KOPT-K1 (cell line): Measurements from ENCODE around the gene ESYT2.
A peak's percentile ranks its signal among the peaks of the same experiment; 100 is the strongest.
"Not testable (repeated sequence)": the region's sequence is repeated elsewhere in the genome, so short reads cannot be mapped to it uniquely, and the experiment has no call there.

Experiments used
- H3K27ac ChIP-seq: fragments of 200-600 bp; sonication (generic); 2 replicates; pipeline ENCODE4 v1.5.1; 2016; ENCODE audit warnings: antibody characterized with exemption, mild to moderate bottlenecking, low read depth, low read length; ENCODE audit not compliant: poor library complexity, severe bottlenecking
- H3K36me3 ChIP-seq: fragments of 200-600 bp; sonication (generic); 2 replicates; pipeline ENCODE4 v1.5.1; 2017; ENCODE audit warnings: antibody characterized with exemption, mild to moderate bottlenecking, low read length, moderate library complexity; ENCODE audit not compliant: insufficient read depth
- H3K9me3 ChIP-seq: fragments of 200-600 bp; sonication (generic); 2 replicates; pipeline ENCODE4 v1.5.1; 2017; ENCODE audit warnings: antibody characterized with exemption, low read length, mild to moderate bottlenecking; ENCODE audit not compliant: insufficient read depth, poor library complexity, severe bottlenecking

The ESYT2 gene, protein sequence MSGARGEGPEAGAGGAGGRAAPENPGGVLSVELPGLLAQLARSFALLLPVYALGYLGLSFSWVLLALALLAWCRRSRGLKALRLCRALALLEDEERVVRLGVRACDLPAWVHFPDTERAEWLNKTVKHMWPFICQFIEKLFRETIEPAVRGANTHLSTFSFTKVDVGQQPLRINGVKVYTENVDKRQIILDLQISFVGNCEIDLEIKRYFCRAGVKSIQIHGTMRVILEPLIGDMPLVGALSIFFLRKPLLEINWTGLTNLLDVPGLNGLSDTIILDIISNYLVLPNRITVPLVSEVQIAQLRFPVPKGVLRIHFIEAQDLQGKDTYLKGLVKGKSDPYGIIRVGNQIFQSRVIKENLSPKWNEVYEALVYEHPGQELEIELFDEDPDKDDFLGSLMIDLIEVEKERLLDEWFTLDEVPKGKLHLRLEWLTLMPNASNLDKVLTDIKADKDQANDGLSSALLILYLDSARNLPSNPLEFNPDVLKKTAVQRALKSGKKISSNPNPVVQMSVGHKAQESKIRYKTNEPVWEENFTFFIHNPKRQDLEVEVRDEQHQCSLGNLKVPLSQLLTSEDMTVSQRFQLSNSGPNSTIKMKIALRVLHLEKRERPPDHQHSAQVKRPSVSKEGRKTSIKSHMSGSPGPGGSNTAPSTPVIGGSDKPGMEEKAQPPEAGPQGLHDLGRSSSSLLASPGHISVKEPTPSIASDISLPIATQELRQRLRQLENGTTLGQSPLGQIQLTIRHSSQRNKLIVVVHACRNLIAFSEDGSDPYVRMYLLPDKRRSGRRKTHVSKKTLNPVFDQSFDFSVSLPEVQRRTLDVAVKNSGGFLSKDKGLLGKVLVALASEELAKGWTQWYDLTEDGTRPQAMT

DNA sequence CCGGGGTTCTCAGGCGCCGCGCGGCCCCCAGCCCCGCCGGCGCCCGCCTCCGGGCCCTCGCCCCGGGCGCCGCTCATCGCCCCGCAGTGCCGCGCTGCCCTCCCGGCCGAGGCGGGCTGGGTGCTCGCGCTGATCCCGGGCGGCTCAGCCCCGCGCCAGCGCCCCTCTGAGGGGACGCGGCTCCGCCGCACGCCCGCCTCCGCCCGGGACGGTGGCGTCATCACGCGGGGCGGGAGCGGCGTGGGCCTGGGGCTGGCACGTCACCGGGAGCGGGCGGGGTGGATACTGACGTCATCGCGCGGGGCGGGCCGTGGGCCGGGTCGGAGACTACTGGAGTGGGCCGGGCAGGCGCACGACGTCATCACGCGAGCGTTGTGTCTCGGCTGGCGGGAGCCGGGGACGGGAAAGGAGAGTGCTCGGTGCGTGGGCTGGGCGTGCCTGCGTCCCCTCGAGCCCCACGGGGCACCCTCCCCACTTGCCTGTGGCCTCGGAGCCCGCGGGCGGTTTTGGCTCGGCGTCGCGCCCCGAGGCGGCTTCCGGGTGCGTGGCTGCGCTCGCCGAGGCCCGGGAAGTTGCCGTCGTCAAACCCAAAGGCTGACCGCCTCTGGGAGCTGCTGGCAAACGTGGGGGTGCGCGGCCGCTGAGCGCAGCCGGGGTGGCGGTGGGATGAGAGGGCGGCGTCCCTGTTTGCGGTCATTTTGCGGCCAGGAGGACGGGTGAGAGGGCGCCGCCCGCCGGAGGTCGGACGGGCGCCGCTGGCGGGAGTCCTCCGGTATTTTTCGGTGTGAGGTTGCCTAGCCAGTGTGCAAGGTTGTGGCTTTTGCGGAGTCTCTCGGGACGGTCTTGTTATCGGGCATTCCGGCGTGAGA, at the start of gene ESYT2:
ESYT2 (minus strand) TSS at position 168 of the 869 bp plus-strand sequence; CDS start at position 77, 91 bp downstream.
- H3K9me3 ChIP-seq, result no peaks in the 10 kb centered on the region
- H3K27ac ChIP-seq, result peak within 1 kb of the TSS; percentile 82
- H3K36me3 ChIP-seq, result peaks cover 8% of the 10 kb centered on the region; the same call in 1 of the 2 replicates

GRCh38 chr7:158878151-158879079, 49.1 kb upstream of the ESYT2 start:
- H3K27ac ChIP-seq, H3K9me3 ChIP-seq: not testable (repeated sequence)
- peaks cover 67% of the 10 kb centered on the region for H3K36me3 ChIP-seq

- Histone ChIP-seq H3K27ac (no peak overlapping the region), H3K36me3 (peaks cover 61% of the 10 kb centered on the region), H3K9me3 (no peaks in the 10 kb centered on the region)
These were observed 47.7 kb upstream of the ESYT2 start for GRCh38 chr7:158876984-158877383.

DNA sequence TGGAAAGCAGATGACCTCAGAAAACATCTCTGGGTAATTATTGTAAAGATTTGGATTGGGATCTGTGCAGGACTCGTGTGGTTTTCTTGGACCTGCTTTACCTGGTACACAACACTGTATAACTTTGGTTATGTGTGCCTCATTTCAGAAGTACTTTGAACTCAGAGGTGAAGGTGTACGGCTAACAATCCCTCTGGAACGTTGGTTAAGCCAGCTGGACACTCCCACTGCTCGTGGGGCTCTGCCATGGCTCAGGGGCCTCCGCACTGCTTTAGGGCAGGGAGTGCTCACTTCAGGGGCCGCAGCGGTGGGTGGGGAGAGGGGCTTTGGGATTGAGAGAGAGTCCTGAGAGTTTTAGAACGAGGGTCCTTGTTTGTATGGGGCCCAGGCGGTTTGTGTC, 40.6 kb upstream of the ESYT2 start:
- Histone ChIP-seq H3K9me3 (no peaks in the 10 kb centered on the region), H3K27ac (no peak overlapping the region), H3K36me3 (peaks cover 21% of the 10 kb centered on the region)

DNA sequence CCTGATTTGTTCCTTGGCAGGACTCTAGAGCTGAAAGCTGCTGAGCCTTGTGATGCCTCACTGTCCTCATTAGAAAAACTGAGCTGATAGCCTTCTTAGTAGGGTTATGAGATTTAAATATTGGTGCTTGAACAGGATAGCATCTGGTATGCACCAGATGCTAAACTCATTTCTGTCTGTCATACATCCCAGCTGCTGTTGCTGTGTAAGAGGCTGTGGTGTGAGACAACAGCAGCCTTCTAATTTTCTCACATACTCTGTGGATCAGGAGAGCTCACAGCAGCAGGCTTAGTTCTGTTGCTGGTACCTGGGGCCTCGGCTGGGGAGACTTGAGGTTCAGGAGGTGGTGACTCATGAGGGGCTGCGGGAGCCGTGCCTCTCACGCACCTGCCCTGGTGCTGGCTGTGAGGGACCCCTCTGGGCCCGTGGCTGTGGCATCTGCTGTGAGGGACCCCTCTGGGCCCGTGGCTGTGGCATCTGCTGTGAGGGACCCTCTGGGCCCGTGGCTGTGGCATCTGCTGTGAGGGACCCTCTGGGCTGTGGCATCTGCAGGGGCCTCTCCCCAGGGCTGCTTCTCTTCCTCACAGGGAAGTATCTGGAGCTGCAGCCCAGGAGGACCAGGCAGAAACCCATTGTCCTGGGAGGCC, 39.6 kb upstream of the ESYT2 start:
- Histone ChIP-seq H3K27ac (peak overlapping the region; percentile 45), H3K36me3 (peaks cover 15% of the 10 kb centered on the region), H3K9me3 (no peaks in the 10 kb centered on the region)

DNA sequence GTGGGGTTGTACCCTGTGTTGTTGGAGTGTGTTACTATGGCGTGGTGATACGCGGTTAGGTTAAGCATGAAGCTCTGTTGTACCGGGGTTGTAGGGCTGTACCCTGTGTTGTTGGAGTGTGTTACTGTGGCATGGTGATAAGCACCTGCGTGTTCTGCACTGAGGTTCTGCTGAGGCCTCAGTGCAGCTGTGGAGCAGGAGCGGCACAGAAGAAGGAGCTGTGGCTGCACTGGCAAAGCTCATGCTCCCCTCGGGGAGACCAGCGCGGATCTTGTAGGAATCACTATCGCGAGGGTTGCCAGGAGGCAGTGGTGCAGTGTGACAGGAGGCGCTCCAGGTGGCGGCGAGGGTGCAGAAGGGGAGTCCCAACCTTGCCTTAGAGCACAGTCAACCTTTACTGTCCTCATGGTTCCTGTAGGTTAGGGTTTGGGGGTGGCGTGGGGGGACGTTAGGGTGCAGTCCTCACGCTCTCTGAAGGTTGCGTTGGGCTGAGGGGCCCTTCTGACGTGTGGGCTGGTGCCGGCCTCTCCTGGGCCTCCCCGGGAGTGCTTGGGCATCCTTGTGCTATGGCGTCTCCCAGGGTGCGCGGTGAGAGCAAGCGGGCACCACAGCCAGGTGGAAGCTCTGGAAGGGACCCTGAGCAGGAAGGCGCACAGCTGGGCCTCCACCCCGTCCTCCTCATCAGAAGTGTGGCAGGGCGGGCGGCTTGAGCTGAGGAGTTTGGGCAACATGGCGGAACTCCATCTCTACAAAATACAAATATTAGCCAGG, 38.1 kb upstream of the ESYT2 start:
- H3K9me3 ChIP-seq, result no peaks in the 10 kb centered on the region
- peaks cover 15% of the 10 kb centered on the region for H3K36me3 ChIP-seq
- no peak overlapping the region for H3K27ac ChIP-seq

GRCh38 chr7:158865977-158866376, 36.7 kb upstream of the ESYT2 start:
- H3K9me3 ChIP-seq, result no peaks in the 10 kb centered on the region
- peaks cover 4% of the 10 kb centered on the region; the same call in 1 of the 2 replicates for H3K36me3 ChIP-seq
- H3K27ac ChIP-seq, result no peak overlapping the region

- H3K9me3 ChIP-seq, result no peaks in the 10 kb centered on the region
- no peaks in the 10 kb centered on the region for H3K36me3 ChIP-seq
- H3K27ac ChIP-seq, result no peak overlapping the region
These were observed 36.2 kb upstream of the ESYT2 start for GRCh38 chr7:158865462-158865922.

- H3K9me3 ChIP-seq, result no peaks in the 10 kb centered on the region
- no peak overlapping the region for H3K27ac ChIP-seq
- no peaks in the 10 kb centered on the region for H3K36me3 ChIP-seq
These were observed 35.5 kb upstream of the ESYT2 start for GRCh38 chr7:158864833-158865232.

GRCh38 chr7:158864507-158864820, 35.2 kb upstream of the ESYT2 start:
- Histone ChIP-seq H3K9me3 (no peaks in the 10 kb centered on the region), H3K36me3 (no peaks in the 10 kb centered on the region), H3K27ac (peak overlapping the region; percentile 54)

DNA sequence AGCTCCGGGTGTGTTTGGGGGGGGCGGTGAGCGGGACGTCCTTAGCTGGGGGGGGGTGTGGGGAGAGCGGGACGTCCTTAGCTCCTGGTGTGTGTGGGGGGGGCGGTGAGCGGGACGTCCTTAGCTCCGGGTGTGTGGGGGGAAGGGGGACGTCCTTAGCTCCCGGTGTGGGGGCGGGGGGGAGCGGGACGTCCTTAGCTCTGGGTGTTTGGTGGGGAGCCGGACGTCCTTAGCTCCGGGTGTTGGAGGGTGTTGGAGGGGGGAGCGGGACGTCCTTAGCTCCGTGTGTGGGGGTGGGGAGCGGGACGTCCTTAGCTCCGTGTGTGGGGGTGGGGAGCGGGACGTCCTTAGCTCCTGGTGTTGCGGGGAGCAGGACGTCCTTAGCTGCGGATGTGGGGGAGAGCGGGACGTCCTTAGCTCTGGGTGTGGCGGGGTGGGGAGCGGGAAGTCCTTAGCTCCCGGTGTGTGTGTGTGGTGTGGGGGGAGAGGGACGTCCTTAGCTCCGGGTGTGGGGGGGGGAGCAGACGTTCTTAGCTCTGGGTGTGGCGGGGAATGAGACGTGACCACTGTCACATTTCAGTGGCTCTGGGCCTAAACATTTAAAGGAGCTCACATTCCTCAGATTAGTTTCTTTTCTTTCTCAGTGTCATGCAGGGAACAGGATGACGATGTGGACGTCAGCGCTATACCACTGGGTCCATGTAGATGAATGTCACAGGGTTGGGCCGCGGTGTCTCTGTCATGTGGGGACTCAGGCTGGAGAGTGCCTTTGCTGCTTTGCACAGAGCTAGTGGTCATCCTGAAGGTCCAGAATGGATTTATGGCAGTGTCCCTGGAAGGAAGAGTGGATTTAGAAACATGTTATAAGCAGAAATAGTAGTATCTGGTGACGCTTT, 34.5 kb upstream of the ESYT2 start:
- H3K36me3 ChIP-seq, result no peaks in the 10 kb centered on the region
- H3K27ac ChIP-seq, result peak overlapping the region; percentile 54
- H3K9me3 ChIP-seq, result no peaks in the 10 kb centered on the region

GRCh38 chr7:158862985-158863610, 33.8 kb upstream of the ESYT2 start:
- not testable (repeated sequence) for H3K9me3 ChIP-seq, H3K36me3 ChIP-seq, H3K27ac ChIP-seq
